Occipital lobe (tissue), 2 donors: ENCODE data around the gene RGS6. TPM values are rescaled to one million over a fixed set of nuclear protein-coding genes. Genes with fewer than 3 reads are reported as not detected.
A peak's percentile ranks its signal among the peaks of the same experiment; 100 is the strongest.

Source experiments
- DNase-seq: peaks from one replicate; lab custom pipeline; 2025; lab: John Stamatoyannopoulos, UW
- total RNA-seq: library from RNA; depleted of rRNA; stranded (reverse); fragments of >200 nt; gene quantifications from one replicate; pipeline ENCODE4 v1.2.3, GENCODE V29; 2014

Gene RGS6
- total RNA-seq, 1 donor from 2014 or later, result 6.9 TPM

GRCh38 chr14:72155379-72155993, 223.3 kb downstream of the RGS6 start:
- DNase-seq, result no peak

GRCh38 chr14:72164420-72165228, 232.4 kb downstream of the RGS6 start:
- DNase-seq, result no peak

GRCh38 chr14:72165229-72165698, 233.0 kb downstream of the RGS6 start:
- peak; percentile 24 for DNase-seq

GRCh38 chr14:72169521-72169920, 237.3 kb downstream of the RGS6 start:
- DNase-seq, result no peak

- DNase-seq, result no peak
Measured at GRCh38 chr14:72172049-72172448, 239.8 kb downstream of the RGS6 start.

GRCh38 chr14:72172597-72172996, 240.4 kb downstream of the RGS6 start:
- DNase-seq, result no peak

- DNase-seq, result no peak
Measured at GRCh38 chr14:72173038-72173720, 240.9 kb downstream of the RGS6 start.

GRCh38 chr14:72177251-72177650, 245.0 kb downstream of the RGS6 start:
- DNase-seq, result no peak

GRCh38 chr14:72178517-72178916, 246.3 kb downstream of the RGS6 start:
- DNase-seq, result no peak

- no peak for DNase-seq
Measured at GRCh38 chr14:72182708-72183432, 250.6 kb downstream of the RGS6 start.

- DNase-seq, result no peak
Measured at GRCh38 chr14:72183631-72184030, 251.4 kb downstream of the RGS6 start.

GRCh38 chr14:72186523-72186922, 254.3 kb downstream of the RGS6 start:
- no peak for DNase-seq

- no peak for DNase-seq
Measured at GRCh38 chr14:72196237-72197015, 264.2 kb downstream of the RGS6 start.

- DNase-seq, result no peak
Measured at GRCh38 chr14:72201645-72202044, 269.4 kb downstream of the RGS6 start.

GRCh38 chr14:72213424-72213823, 281.2 kb downstream of the RGS6 start:
- no peak for DNase-seq

GRCh38 chr14:72215080-72215479, 282.9 kb downstream of the RGS6 start:
- DNase-seq, result no peak

- DNase-seq, result no peak
Measured at GRCh38 chr14:72217135-72217534, 284.9 kb downstream of the RGS6 start.

- DNase-seq, result no peak
Measured at GRCh38 chr14:72222046-72222445, 289.8 kb downstream of the RGS6 start.

- DNase-seq, result no peak
Measured at GRCh38 chr14:72236629-72237028, 304.4 kb downstream of the RGS6 start.

- no peak for DNase-seq
Measured at GRCh38 chr14:72237722-72238666, 305.8 kb downstream of the RGS6 start.
